Thyroid gland (tissue), 4 donors: ENCODE measurements around the gene MSX1. TPM values are rescaled to one million over a fixed set of nuclear protein-coding genes. Genes with fewer than 3 reads are reported as not detected.

Experiments
- DNase-seq, 2 donors: peaks; one replicate each; pipeline ENCODE4 v3.0.0-alpha.2; 2019
- H3K27ac ChIP-seq, 3 donors: fragments of 200-600 bp; sonication (generic); 1 replicate in 2 of 3; 2 replicates in 1 of 3; pipeline ENCODE4 v1.5.1; 2016 to 2019; ENCODE audit warnings: mild to moderate bottlenecking in 1 of 3, moderate library complexity in 1 of 3
- H3K27me3 ChIP-seq: fragments of 200-600 bp; sonication (generic); one replicate; pipeline ENCODE4 v1.5.1; 2019
- H3K36me3 ChIP-seq, 2 donors: fragments of 200-600 bp; sonication (generic); one replicate each; pipeline ENCODE4 v1.5.1; 2016 to 2019
- H3K4me1 ChIP-seq, 2 donors: fragments of 200-600 bp; sonication (generic); one replicate each; pipeline ENCODE4 v1.5.1; 2017 to 2019
- H3K4me3 ChIP-seq, 3 donors: fragments of 200-600 bp; sonication (generic); replicated peaks in 1 of 3; 1 replicate in 2 of 3; 2 replicates in 1 of 3; pipeline ENCODE4 v1.5.1; 2016; ENCODE audit warnings: mild to moderate bottlenecking in 1 of 3
- H3K9me3 ChIP-seq: fragments of 200-600 bp; sonication (generic); one replicate; pipeline ENCODE4 v1.5.1; 2017
- CTCF ChIP-seq, 6 experiments: fragments of 200-600 bp in 3 of 6; fragments of 450-650 bp in 3 of 6; sonication (generic) in 3 of 6; IDR thresholded peaks; one replicate each; pipeline ENCODE4 v1.5.1; 2016 to 2019; ENCODE audit warnings: antibody characterized with exemption in 6 of 6, mild to moderate bottlenecking in 2 of 6, inconsistent platforms in 1 of 6, moderate library complexity in 1 of 6
- POLR2A ChIP-seq, 2 donors: fragments of 450-650 bp; IDR thresholded peaks; one replicate each; pipeline ENCODE4 v1.6.1; 2017; ENCODE audit warnings: antibody characterized with exemption in 2 of 2, mild to moderate bottlenecking in 2 of 2, moderate library complexity in 1 of 2
- WGBS, 2 donors: methylation state at CpG; one replicate each; pipeline ENCODE4 v1.1.5; 2017; 5-methylcytosine and 5-hydroxymethylcytosine counted together
- intact Hi-C: fragments of 100-400 bp; cut with DNase I; formaldehyde crosslinking; loops from one replicate; pipeline ENCODE4 v1.15.1; 2023
- total RNA-seq, 4 donors: library from RNA; depleted of rRNA; stranded (reverse); fragments of >200 nt; gene quantifications; one replicate each; pipeline ENCODE4 v1.2.3, GENCODE V29; 2016

The MSX1 gene
- total RNA-seq, 4 donors from 2014 or later, result 5.0 to 20.8 (median 12.9) TPM

DNA sequence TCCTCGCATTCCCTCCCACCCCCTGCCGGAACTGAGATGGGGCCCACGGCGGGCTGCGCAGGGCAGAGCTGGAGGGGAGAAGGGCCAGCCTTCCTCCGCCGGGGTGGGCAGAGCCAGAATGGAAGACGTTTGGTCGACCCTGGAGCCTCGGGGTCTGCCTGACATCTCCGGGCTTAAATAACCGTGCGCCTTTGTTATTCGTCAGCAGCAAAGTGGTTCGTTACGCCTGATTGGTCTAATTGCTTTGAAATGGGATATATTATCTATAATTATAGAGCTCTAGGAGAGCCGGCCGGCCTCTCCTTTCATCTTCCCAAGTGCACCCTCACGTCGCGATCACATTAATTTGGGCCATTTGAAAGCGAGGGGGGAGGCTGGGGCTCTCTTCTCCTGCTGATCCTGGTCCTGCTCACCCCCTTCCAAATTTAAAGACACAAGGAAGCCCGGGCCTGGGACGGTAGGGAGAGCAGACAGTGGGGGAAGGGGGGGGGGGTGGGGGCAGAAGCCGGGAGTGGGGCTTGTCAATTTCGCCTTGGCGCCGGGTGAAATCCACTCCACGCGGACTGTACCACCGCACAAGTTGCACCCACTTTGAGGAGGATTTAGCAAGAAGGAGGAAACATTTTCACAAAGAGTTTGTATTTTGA, 4.7 kb upstream of the MSX1 start:
- WGBS, 2 donors, result 13 to 14% methylated on average over 31 of the region's 31 CpGs
- H3K27me3 ChIP-seq, result peaks cover 35% of the 10 kb centered on the region
- intact Hi-C loops, result no loop called here
- H3K36me3 ChIP-seq, result no peaks in the 10 kb centered on the region
- H3K4me3 ChIP-seq, result no peak overlapping the region
- H3K4me1 ChIP-seq, result peaks cover 19 to 32% of the 10 kb centered on the region in 2 donors
- H3K27ac ChIP-seq, result no peak overlapping the region
- H3K9me3 ChIP-seq, result no peaks in the 10 kb centered on the region
- TF ChIP-seq CTCF (IDR thresholded peaks at IDR 0.05) (no peak), POLR2A (IDR thresholded peaks at IDR 0.05) (no peak)
- DNase-seq, result no peak

GRCh38 chr4:4855301-4856070, 4.0 kb upstream of the MSX1 start:
- Histone ChIP-seq H3K27ac (no peak overlapping the region), H3K4me1 (peaks cover 20 to 39% of the 10 kb centered on the region in 2 donors), H3K4me3 (no peak overlapping the region), H3K27me3 (peaks cover 35% of the 10 kb centered on the region), H3K9me3 (no peaks in the 10 kb centered on the region), H3K36me3 (no peaks in the 10 kb centered on the region)
- no peak for DNase-seq
- TF ChIP-seq CTCF (IDR thresholded peaks at IDR 0.05) (no peak), POLR2A (IDR thresholded peaks at IDR 0.05) (no peak)
- WGBS, 2 donors, result 12 to 21% methylated on average over 31 to 33 of the region's 33 CpGs
- intact Hi-C loops, result no loop called here

GRCh38 chr4:4856071-4857000, 3.1 kb upstream of the MSX1 start:
- WGBS, 2 donors, result 7 to 11% methylated on average over 49 to 61 of the region's 61 CpGs
- no peak overlapping the region for H3K27ac ChIP-seq
- H3K4me3 ChIP-seq, result no peak overlapping the region
- no peak for DNase-seq
- TF ChIP-seq POLR2A (IDR thresholded peaks at IDR 0.05) (no peak), CTCF (IDR thresholded peaks at IDR 0.05) (no peak)
- H3K9me3 ChIP-seq, result no peaks in the 10 kb centered on the region
- H3K27me3 ChIP-seq, result peaks cover 35% of the 10 kb centered on the region
- H3K4me1 ChIP-seq, result peaks cover 26 to 43% of the 10 kb centered on the region in 2 donors
- intact Hi-C loops, result no loop called here
- H3K36me3 ChIP-seq, result no peaks in the 10 kb centered on the region

DNA sequence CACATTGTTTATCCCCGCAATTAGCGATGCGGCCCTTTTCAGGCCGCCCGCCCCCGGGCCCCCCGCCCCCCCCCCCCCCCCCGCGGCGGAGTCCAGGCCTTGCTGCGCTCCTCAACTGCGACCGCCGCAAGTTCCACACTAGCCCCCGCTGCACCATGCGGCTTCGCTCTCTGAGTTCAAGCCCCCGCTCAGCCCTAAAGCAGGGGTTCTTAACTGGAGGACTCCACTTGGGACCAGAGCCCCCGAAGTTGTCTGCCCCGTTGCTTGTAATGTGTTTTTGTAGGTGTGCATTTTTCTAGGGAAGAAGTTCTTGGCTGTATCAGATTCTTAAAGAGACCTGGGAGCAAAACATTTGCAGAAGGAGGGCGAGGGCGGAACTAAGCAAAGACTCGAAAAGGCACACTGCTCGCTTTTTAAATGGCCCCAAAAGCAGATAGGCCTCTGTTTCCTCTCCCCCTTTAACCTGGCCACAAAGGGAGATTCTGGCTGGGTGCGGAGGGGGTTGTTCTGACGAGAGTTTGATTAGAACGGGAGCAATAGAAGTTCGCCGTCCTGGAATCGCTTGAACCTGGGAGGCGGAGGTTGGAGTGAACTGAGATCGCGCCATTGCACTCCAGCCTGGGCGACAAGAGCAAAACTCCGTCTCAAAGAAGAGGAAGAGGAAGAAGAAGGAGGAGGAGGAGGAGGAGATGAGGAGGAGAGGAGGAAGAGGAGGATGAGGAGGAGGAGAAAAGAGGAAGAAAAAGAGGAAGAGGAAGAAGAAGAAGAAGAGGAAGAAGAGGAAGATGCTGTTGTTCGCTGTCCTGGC, 2.3 kb upstream of the MSX1 start:
- intact Hi-C loops, result no loop called here
- no peaks in the 10 kb centered on the region for H3K36me3 ChIP-seq
- 26 to 29% methylated on average over 25 to 26 of the region's 36 CpGs for WGBS, 2 donors
- H3K4me3 ChIP-seq, result no peak overlapping the region
- H3K27ac ChIP-seq, result no peak overlapping the region
- H3K4me1 ChIP-seq, result peaks cover 26 to 43% of the 10 kb centered on the region in 2 donors
- peaks cover 39% of the 10 kb centered on the region for H3K27me3 ChIP-seq
- DNase-seq, result no peak
- H3K9me3 ChIP-seq, result no peaks in the 10 kb centered on the region
- no peak for TF ChIP-seq CTCF (IDR thresholded peaks at IDR 0.05)
